Liver (tissue), 3 donors: ENCODE results near the gene IFNA5.

Experiments
- HNF4A ChIP-seq, 2 donors: conservative IDR thresholded peaks; 2 replicates each; pipeline ENCODE4 v1.6.1; 2016; ENCODE audit warnings: antibody characterized with exemption in 2 of 2, mild to moderate bottlenecking in 2 of 2
- JUND ChIP-seq, 2 donors: IDR thresholded peaks; 2 replicates each; pipeline ENCODE4 v1.6.1; 2016; ENCODE audit warnings: antibody characterized with exemption in 2 of 2
- TAF1 ChIP-seq: conservative IDR thresholded peaks from 2 replicates; pipeline ENCODE4 v1.6.1; 2016; ENCODE audit warnings: antibody characterized with exemption, mild to moderate bottlenecking
- TF ChIP-seq, protein P1 (sequence below): IDR thresholded peaks from 2 replicates; pipeline ENCODE4 v1.6.1; 2016; ENCODE audit warnings: antibody characterized with exemption
- TF ChIP-seq, protein P2 (sequence below): fragments of 150-350 bp; IDR thresholded peaks from 2 replicates; pipeline ENCODE4 v1.5.1; 2017; ENCODE audit warnings: improper control_type of control experiment, low read depth, low read length; ENCODE audit not compliant: missing input control
- TF ChIP-seq, protein P3 (sequence below): IDR thresholded peaks from 2 replicates; pipeline ENCODE4 v1.6.1; 2016; ENCODE audit warnings: antibody characterized with exemption, mild to moderate bottlenecking
- donor health status: healthy.
- donor health status: healthy.

DNA sequence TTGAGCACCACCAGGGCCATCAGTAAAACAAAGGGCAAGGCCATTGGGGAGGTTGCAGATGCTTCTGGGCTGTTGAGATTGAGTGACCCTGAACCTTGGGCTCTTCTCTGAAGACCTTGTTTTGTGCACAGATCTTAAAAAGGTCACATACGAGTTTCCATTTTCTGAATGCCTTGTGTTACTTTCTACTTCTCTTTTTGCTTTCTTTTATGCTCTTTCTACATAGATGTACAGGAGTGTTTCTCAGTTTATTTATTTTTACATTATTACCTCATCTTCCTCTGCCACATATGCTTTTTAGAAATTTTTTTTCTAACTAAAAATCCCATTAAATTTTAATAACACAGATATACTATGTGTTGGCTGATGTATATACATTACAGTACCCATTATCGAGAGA lies at the start of gene IFNA5:
- TF ChIP-seq, protein P1, sequence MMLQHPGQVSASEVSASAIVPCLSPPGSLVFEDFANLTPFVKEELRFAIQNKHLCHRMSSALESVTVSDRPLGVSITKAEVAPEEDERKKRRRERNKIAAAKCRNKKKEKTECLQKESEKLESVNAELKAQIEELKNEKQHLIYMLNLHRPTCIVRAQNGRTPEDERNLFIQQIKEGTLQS = no peak
- TF ChIP-seq, protein P2, sequence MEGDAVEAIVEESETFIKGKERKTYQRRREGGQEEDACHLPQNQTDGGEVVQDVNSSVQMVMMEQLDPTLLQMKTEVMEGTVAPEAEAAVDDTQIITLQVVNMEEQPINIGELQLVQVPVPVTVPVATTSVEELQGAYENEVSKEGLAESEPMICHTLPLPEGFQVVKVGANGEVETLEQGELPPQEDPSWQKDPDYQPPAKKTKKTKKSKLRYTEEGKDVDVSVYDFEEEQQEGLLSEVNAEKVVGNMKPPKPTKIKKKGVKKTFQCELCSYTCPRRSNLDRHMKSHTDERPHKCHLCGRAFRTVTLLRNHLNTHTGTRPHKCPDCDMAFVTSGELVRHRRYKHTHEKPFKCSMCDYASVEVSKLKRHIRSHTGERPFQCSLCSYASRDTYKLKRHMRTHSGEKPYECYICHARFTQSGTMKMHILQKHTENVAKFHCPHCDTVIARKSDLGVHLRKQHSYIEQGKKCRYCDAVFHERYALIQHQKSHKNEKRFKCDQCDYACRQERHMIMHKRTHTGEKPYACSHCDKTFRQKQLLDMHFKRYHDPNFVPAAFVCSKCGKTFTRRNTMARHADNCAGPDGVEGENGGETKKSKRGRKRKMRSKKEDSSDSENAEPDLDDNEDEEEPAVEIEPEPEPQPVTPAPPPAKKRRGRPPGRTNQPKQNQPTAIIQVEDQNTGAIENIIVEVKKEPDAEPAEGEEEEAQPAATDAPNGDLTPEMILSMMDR = no peak
- TF ChIP-seq HNF4A (conservative IDR thresholded peaks at IDR 0.05) = no peak
- TF ChIP-seq JUND (IDR thresholded peaks at IDR 0.05) = no peak
- TF ChIP-seq, protein P3, sequence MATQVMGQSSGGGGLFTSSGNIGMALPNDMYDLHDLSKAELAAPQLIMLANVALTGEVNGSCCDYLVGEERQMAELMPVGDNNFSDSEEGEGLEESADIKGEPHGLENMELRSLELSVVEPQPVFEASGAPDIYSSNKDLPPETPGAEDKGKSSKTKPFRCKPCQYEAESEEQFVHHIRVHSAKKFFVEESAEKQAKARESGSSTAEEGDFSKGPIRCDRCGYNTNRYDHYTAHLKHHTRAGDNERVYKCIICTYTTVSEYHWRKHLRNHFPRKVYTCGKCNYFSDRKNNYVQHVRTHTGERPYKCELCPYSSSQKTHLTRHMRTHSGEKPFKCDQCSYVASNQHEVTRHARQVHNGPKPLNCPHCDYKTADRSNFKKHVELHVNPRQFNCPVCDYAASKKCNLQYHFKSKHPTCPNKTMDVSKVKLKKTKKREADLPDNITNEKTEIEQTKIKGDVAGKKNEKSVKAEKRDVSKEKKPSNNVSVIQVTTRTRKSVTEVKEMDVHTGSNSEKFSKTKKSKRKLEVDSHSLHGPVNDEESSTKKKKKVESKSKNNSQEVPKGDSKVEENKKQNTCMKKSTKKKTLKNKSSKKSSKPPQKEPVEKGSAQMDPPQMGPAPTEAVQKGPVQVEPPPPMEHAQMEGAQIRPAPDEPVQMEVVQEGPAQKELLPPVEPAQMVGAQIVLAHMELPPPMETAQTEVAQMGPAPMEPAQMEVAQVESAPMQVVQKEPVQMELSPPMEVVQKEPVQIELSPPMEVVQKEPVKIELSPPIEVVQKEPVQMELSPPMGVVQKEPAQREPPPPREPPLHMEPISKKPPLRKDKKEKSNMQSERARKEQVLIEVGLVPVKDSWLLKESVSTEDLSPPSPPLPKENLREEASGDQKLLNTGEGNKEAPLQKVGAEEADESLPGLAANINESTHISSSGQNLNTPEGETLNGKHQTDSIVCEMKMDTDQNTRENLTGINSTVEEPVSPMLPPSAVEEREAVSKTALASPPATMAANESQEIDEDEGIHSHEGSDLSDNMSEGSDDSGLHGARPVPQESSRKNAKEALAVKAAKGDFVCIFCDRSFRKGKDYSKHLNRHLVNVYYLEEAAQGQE = no peak
- TF ChIP-seq TAF1 = no peak
